Urothelium cell line (cell line): ENCODE measurements around the gene MPZL1.

Source experiments
- DNase-seq: peaks from one replicate; pipeline ENCODE4 v3.0.0; 2011; ENCODE audit warnings: low spot score, mixed read lengths
- FAIRE-seq: peaks from 2 replicates; lab custom pipeline; 2011; peaks lifted over from hg19 to GRCh38; lab: Jason Lieb, UNC

The MPZL1 gene

DNA sequence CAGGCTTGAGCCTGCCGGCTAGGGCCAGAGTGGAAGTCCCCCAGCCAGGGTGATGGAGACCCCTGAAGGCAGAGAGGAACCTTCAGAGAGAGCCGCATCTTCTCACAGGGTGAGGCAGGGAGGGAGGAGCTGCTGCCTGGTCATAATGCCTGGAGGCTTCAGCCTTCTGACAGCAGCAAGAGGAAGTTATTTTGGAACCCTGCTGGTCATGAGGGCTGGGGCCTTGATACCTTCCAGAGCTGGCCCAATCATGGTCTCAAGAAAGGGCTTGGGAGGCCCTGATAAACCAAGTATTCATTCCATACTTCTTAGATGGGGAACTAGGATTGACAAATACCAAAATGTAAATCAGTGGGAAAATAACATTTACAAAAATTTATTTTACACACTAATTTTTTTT lies 26.6 kb upstream of the MPZL1 start:
- FAIRE-seq (no peak), DNase-seq (no peak)

GRCh38 chr1:167695756-167696561 lies 25.8 kb upstream of the MPZL1 start:
- FAIRE-seq, result no peak
- DNase-seq, result no peak

GRCh38 chr1:167697667-167698141 lies 24.1 kb upstream of the MPZL1 start:
- FAIRE-seq, result no peak
- no peak for DNase-seq

DNA sequence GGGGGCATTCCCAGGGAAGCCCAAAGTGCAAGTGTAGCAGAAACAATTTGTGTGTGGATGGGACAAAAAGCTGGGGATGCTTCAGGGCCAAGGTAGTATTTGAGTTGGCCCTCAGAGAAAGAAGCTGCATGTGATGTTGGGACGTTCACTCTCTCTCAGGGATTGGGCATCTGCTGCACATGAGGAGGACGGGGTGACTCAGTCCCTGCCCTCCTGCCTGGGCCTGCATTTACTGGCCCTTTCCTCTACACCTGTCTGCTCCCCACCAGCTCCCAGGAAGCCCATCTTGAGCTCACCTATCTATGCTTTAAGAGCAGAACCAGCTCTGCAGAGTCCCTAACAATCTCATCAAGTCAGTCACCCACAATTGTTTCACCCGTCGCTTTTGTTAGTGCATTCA lies 23.5 kb upstream of the MPZL1 start:
- DNase-seq (no peak), FAIRE-seq (no peak)

DNA sequence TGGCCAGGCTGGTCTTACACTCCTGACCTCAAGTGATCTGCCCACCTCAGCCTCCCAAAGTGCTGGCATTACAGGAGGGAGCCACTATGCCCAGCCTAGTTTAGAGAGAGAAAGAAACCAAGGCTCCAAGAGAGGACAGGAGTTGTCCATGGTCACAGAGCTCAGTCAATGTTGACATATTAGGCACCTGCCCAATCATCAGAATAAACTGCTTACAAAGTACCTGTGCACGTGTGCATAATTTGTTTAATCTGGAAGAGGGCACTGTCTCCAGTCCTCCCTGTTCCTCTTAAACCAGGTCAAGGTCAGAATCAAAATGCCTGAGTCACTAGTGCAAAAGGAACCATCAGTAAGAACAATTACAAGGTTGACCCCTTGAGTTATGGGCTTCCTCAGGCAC lies 20.3 kb upstream of the MPZL1 start:
- no peak for DNase-seq
- no peak for FAIRE-seq

- no peak for FAIRE-seq
- DNase-seq, result no peak
These were observed 18.2 kb upstream of the MPZL1 start for GRCh38 chr1:167703557-167703956.

- FAIRE-seq, result no peak
- DNase-seq, result no peak
These were observed 17.1 kb upstream of the MPZL1 start for GRCh38 chr1:167704715-167705114.

GRCh38 chr1:167705250-167705649 lies 16.5 kb upstream of the MPZL1 start:
- no peak for FAIRE-seq
- no peak for DNase-seq

DNA sequence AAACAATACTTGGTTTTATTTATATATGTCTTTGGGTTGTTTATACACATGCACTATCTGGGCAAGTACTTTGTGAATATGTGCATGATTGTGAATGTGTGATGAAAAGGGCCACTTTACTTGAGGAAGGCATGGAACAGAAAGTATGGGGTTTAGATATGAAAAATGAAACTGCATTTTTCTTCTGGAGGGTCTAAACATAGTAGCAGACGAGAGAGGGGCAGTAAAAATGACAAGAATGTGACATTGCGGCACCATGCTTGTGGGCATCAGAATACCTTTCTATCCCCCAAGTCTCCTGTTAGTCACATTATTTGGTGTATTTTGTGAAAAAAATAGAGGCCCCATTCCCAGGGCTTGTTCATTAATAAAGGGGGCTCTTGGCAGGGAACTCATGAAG lies 15.4 kb upstream of the MPZL1 start:
- FAIRE-seq, result no peak

DNA sequence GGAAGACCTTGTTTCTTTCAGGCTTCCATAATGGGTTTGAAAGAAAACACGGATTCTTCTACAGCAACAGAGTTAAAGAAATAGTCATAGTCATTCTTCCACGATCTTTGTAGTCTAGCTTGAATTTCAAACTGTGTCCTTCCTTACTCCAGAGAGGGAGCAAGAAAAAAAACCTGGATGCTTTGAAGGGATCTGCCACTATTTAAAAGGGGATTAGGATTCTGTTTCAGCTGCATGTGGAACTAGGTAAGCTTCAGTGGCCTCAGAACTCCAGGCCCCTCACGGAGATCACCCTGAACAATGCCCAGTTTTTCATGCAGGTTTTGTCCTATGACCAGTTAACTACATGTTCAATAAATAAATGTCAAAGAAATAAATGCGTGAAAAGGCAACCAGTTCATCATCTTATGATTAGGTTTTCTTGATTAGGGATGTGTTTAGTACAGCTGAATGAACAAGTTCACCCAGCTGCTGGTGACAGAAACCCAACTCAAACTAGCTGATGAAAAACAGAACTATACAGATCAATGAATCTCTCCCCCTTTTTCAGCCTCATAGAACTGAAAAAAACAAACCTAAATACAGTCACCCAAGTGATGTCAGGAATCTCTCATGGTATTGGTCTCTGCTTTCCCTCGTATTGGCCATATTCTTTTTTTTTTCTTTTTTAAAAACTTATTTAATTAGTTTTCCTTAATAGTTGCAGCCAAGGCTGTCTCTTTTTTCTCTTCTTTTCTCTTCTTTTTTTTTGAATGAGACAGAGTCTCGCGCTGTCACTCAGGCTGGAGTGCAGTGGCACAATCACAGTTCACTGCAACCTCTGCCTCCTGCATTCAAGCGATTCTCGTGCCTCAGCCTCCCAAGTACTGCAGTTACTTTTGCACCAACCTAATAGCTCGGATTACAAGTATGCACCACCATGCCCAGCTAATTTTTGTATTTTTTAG lies 14.6 kb upstream of the MPZL1 start:
- FAIRE-seq, result no peak
- DNase-seq, result no peak

More for the DNA sequence above, 15.4 kb upstream of the MPZL1 start:
- DNase-seq, result no peak

DNA sequence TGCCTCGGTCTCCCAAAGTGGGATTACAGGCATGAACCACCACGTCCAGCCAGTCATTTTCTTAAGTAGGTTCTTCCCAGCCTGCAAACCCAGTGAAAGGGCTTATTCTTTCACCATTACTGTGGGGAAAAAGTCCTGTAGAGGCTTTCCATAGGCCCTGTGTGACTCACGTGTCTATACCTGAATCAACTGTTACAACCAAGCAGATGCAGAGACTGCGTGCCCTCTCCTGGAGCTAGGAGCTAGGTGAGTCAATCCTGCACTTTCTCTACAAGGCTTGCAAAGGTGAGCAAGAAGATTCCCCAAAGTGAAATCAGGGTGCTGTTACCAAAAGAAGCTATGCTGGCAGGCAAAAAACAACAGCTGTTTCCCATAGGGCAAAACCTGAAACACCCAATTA lies 13.8 kb upstream of the MPZL1 start:
- FAIRE-seq (no peak), DNase-seq (no peak)

DNA sequence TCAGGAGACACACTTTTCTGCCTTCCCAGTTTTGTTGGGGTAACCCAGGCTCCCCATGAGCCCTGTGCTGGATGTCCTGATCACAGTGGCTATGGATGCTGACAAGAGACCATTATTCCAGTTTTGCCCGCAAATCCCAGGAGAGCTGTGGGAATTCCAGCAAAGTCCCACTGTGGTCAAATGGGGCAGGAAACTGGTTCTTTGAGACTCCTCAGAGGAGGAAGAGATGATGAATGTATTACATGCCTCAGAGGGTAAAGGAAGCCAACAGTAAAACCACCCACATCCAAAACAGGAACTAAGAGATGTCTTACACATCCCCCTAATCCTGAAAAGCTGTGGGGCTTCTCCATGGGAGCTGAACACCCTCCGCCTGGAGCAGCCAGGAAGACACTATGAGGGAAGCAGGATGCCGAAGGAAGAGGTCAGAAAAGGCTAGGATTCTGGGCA lies 12.8 kb upstream of the MPZL1 start:
- FAIRE-seq (no peak), DNase-seq (peak; percentile 26)

GRCh38 chr1:167710836-167711235 lies 10.9 kb upstream of the MPZL1 start:
- FAIRE-seq (no peak), DNase-seq (no peak)

GRCh38 chr1:167711797-167712196 lies 10.0 kb upstream of the MPZL1 start:
- DNase-seq (no peak), FAIRE-seq (no peak)

DNA sequence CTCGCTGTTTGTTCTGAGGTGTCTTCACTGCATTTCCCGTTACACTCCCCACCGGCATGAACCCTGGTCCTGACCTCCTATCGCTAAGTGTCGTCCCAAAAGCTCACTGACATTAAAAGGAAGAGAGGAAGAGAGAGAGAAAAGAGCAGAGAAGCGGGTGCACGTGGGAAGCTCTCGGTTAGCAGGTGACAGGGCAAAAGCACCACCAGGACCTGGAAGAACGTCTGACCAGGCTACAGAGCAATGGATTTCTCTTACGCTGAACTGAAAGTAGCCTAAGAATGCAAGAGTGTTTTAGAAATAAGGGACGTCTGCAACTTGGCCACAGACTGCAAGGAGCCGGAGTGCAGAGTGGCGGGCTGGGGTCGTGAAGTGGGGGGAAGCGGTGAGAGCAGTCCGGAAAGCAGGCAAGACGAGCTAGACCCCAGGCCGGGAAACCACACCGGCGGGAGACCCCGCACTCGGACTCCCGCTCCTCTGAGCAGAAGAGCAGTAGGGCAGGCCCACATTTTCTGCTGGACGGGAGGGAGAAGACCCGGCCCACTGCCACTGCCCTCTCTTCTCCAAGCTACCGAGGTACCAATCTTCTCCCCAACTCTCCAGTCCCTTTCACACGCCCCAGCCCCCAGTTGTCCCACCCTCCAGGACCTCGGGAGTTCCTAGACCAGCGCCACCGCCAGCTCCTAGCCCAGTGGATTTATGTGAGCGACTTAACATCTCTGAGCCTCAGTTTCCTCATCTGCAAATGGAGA lies 8.3 kb upstream of the MPZL1 start:
- DNase-seq (no peak), FAIRE-seq (no peak)

- no peak for FAIRE-seq
- DNase-seq, result peak; percentile 84
These were observed 7.7 kb upstream of the MPZL1 start for GRCh38 chr1:167714098-167714438.

DNA sequence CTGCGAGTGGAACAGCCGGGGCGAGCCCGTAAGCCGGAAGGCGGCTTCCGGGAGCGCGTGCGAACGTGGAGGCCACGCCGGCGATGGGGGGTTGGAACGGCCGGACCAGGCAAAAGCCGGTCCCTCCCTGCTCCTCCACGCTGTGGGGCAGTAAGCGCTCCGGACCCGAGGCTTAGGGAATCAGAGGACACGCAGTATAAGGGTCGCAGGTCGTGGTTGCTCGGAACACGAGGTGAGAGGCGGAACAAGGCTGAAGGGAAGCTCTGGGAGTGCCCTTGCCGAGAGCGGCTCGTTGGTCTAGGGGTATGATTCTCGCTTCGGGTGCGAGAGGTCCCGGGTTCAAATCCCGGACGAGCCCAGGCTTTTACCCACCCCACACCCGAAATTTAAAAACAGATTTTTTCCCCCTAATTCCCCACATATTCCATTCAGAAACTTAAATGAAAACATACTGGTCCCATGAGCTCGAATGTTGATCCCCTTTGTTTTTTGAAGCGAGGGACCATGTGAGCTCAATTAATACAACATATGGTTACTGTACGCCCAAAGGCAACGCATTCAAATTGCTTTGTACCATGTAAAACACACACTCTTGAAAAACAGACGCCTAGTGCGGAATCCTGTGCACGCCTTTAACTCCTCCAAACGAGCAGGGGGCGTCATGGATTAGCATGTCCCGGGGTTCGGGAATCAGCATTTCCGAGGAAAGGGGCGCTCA lies 7.2 kb upstream of the MPZL1 start:
- FAIRE-seq (no peak), DNase-seq (peak; percentile 34)

- DNase-seq (peak; percentile 74), FAIRE-seq (no peak)
These were observed 6.4 kb upstream of the MPZL1 start for GRCh38 chr1:167715157-167715999.

- DNase-seq, result no peak
- no peak for FAIRE-seq
These were observed 5.8 kb upstream of the MPZL1 start for GRCh38 chr1:167716000-167716271.

DNA sequence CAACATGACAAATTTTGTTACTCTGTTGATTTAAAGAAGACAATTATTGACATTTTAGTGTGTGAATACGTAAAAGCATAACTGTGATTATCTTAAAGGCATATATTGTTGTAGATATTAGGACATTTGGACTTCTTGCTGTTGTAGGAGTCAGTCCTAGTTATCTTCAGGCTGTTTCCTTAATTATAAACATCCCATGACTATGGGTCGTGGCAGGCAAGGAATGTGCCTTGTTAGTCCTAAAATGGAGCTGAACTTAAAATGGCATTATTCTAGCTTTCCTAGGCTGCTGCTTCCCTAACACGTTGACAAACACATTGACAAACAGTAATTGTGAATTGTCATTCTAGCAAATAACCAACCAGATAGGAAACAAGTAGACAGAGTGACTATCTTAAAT lies 4.4 kb upstream of the MPZL1 start:
- DNase-seq, result no peak
- no peak for FAIRE-seq
